GM21723 (cell line): Measurements from ENCODE around the gene TTLL10.
"Not testable (repeated sequence)": the region's sequence is repeated elsewhere in the genome, so short reads cannot be mapped to it uniquely, and the experiment has no call there.

ENCODE experiments used
- ATAC-seq: cut with Tn5 transposase; IDR thresholded peaks from one replicate; pipeline ENCODE4 v1.9.1; 2021; ENCODE audit warnings: mild to moderate bottlenecking, moderate library complexity; ENCODE audit not compliant: unreplicated experiment

Gene TTLL10

DNA sequence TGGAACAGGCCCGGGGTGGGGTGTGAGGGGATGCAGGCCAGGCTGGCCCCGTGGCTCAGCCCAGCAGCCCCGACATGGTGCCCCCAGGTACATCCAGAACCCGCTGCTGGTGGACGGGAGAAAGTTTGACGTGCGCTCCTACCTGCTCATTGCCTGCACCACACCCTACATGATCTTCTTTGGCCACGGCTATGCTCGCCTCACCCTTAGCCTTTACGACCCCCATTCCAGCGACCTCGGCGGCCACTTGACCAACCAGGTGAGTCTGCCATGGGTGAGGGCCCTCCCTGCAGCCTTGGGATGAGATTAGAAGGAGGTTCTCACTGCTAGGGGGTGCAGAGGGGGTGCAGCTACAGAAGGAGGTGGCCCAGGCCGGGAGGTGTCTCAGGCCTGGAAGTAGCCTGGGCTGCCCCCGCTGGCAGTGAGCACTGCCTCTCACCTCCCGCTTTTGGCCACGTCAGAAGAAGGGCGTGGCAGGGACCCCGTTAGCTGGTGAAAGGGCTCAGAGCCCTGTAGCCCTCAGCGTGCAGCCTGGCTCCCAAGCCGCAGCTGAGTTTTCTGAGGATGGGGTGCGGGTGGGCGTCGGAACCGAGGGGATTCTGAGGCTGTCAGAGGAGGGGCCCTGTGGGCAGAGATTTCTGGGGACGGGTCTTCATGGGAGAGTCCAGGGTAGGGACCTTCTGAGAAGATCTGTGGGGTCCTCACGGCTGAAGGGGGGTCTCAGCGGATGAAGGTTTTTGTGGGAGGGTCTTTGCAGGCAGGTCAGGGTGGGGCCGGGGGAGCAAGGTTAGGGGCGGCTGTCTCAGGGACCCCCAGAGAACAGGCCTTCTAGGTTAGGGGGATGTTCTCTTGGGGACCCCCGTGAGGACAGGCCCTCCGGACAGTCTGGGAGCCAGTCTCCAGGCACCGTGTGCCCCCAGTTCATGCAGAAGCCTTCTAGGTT lies 10.4 kb downstream of the TTLL10 start:
- no peak for ATAC-seq

DNA sequence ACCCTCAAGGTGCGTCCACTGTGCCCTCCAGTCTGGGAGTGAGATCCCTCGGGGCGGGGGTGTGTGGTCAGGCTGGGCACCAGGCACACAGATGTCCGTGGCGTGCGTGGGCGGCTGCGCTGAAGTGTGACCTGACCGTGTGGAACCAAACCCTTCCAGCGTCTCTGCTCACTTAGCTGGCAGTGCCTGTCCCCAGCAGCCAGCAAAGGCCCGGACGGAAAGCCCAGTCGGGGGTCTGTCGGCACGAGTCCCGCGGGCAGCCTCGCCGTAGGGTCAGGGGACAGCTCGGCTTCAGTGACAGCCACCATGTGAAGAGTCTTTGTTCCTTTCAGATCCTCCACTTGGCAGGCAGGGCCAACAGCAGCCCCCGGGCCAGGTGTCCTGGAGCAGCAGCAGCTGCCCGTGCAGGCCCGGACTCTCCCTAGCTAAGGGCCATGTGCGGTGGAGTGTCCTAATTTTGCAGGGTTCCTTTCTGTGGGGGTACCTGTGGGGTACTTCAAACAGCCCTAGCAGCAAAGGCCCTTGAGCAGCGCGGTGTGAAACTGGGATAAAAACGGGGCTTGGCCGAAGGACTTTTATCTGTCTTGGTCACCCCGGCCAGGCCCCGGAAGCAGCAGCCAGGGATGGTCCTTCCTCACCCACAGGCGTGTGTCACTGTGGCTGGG lies 11.6 kb downstream of the TTLL10 start:
- ATAC-seq: no peak

DNA sequence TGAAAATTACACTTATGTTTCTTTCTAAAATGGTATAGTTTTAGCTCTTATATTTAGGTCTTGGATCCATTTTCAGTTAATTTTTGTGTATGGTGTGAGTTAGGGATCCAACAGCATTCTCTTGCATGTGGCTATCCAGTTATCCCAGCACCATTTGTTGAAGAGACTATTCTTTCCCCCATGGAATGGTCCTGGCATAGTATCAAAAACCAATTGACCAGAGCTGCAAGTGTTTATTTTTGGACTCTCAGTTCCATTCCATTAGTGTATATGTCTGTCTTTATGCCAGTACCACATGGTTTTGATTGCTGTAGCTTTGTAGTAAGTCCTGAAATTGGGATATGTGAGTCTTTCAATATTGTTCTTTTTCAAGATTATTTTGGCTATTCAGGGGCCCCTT lies 14.3 kb downstream of the TTLL10 start:
- ATAC-seq: no peak

DNA sequence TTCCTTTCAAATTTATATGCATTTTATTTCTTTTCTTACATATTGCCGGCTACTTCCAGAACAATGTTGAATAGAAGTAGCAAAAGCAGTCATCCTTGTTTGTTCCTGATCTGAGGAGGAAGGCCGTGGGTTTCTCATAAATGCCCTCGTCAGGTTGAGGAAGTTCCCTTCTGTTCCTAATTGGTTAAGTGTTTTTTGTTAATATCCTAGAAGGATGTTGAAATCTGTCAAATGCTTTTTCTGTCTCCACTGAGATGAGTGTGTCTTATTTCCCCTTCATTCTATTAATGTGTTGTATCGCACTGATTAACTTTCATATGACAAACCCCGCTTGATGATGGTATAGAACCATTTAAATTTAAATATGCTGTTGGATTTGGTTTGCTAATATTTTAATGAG lies 15.4 kb downstream of the TTLL10 start:
- ATAC-seq: no peak

DNA sequence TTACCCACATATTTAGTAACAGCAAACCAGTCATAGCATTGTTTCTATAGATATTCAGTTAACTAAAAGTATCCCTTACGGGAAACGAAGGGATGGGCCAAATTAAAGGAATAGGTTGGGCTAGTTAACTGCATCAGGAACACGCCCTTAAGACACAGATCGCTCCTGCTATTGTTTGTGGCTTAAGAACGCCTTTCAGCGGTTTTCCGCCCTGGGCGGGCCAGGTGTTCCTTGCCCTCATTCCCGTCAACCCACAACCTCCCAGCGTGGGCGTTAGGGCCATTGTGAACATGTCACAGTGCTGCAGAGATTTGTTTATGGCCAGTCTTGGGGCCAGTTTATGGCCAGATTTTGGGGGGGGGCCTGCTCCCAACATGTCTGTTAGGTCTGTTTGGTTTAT lies 18.1 kb downstream of the TTLL10 start:
- no peak for ATAC-seq

DNA sequence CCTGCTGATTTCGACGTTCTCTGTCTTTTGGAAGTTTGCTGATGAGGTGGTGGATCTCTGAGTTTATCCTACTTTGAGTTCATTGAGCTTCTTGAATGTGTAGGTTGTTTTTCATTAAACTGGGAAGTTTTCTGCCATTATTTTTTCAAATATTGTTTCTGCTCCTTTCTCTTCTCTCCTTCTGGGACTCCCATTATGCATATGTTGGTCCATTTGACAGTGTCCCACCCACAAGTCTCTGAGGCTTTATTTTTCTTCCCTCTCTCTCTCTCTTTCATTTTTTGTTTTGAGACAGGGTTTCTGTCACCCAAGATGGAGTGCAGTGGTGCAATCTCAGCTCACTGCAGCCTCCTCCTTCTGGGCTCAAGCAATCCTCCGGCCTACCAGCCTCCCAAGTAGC lies 21.0 kb downstream of the TTLL10 start:
- no peak for ATAC-seq

DNA sequence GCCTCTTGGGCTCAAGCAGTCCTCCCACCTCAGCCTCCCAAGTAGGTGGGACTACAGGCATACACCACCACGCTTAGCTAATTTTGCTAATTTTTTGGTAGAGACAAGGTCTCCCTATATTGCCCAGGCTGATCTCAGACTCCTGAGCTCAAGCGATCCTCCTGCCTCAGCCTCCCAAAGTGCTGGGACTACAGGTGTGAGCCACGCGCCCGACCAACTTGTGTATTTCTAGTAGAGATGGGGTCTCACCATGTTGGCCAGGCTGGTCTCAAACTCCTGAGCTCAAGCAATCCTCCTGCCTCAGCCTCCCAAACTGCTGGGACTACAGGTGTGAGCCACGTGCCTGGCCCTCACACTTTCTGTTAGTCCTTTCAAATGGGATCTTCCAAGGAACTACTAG lies 22.0 kb downstream of the TTLL10 start:
- ATAC-seq: not testable (repeated sequence)

DNA sequence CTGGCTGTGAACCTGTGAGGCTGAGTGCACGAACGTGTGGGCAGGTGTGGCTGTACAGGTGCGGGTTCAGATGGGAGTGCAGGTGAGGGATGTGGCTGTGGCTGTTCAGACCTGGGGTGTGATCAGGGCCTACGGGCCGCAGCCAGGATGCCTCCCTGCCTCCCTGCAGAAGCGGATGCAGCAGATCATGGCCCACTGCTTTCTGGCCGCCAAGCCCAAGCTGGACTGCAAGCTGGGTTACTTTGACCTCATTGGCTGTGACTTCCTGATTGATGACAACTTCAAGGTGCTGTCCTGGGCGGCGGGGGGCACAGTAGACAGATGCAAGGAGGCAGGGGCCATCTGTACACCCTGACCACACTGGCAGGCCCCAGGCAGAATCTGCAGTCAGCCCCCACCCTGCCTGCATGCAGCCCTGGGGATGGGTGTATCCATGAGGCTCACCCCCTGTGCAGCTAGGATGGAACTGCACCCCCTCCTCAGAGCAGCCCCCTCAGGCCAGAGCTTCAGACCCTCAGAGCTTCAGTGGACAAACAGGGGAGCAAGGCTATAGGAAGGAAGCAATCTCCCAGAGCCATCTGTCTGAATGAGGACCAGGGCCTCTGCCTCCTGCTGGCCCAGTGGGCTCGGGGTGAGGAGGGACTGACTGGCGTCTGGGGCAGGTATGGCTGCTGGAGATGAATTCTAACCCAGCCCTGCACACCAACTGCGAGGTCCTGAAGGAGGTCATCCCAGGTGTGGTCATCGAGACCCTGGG lies 22.9 kb downstream of the TTLL10 start:
- ATAC-seq: no peak

DNA sequence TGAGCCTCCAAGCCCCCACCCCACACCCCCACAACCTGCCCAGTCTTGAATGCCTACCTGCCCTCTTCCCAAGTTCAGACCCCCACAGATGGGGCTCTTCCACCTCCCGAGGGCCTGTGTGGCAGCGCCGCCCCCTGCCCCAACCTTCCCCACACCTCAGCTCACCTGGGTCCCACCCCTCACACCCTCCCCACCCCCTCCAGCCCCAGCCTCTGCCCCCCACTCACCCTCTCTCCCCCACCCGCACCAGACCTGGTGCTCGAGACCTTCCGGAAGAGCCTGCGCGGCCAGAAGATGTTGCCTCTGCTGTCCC lies 23.5 kb downstream of the TTLL10 start:
- ATAC-seq: no peak

DNA sequence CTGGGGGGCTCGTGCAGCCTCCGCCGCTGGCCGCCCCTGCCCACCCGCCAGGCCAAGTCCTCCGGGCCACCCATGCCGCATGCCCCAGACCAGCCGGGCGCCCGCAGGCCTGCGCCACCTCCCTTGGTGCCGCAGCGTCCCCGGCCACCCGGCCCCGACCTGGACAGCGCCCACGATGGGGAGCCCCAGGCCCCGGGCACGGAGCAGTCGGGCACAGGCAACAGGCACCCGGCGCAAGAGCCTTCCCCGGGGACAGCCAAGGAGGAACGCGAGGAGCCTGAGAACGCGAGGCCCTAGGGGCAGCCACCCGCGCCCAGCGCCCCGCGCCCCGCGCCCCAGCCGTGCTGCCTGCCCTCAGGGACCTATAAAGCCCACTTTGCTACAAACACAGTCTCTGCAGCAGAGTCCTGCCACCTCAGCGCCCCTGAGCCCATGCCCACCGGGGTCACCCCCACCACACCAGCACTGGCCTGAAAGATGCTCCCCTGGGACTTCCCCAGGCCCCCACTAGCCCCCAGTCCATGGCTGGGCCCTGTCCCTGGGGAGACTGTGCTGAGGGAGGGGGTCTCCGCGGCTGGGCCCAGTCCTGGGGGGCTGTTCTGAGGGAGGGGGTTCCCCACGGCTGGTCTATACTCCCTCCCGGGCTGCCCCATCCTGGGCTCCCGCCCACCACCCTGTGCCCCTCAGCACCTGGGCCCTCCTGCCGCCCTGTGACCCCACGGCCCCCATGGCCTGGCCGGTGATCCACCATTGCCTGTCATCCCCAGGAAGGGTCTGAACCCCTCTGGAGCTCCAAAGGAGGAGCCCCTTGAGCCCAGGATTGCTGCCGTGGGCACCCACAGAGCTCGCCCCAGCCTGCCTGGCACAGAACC lies 24.1 kb downstream of the TTLL10 start:
- ATAC-seq: no peak

DNA sequence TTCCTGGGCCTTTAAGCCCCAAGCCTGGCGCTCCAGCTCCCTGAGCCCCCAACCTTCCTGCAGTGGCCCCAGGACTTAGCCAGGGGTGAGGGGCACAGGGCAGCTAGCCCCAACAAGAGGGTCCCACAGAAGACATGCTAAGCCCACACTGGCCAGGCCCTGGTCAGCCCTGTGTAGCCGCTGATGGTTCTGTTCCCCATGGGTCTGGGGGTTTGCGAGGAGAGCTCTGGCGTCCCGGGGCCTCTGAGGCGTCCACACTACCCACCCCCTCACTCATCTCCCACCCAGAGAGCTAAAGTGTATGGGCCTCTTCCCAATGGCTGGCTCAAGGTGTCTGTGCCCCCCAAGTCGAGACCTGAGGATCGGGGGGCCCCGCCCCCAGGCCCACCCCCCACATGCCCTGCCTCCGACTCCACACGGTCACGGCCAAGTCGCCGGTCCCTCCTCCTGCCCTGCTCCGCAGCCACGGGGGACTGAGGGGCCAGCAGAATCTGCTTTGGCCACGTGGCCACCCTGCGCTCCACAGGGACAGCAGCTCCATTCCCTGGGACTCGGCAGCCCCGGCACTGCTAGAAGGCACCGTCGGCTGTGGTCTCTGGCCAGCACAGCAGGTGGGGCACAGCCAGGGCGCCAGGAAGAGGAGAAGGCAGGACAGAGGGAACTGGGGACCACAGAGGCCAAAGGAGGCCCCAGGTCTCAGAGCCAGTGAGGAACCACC lies 24.9 kb downstream of the TTLL10 start:
- no peak for ATAC-seq

DNA sequence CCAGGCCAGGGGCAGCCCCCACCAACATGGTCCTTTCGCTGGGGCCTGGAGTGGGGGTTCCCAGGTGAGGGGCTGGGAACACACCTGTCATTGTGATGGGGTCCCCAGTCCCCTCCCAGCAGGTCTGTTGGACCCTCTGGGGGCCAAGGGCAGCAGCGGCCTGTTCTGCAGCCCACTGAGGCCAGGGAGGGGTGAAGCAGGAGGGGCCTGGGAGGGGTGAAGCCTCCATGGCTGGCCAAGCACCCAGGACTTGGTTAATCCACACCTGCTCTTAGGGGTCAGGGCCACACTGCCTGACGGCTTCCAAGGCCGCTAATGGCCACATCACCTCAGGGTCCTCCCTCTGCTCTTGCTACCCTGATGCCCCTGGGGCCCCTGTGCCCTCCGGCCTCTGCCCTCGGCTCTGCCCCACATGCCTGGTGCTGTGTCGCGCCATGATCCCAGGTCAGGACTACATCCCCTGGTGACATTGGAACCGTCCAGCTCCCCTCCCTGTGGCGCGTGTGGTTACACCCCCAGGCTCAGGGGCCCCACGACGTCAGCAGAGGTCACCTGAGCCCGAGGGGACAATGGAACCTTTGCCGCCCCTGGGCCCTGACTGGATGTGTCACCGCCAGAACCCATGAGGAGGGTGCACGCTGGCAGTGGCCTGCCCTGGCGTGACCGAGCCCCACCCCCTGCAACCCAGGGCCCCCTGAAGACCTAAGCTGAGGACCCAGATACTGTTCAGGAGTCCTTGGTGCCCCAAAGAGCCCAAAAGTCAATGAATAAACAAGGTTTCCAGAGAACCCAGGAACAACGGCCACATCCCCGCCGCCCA lies 25.7 kb downstream of the TTLL10 start:
- ATAC-seq: no peak

DNA sequence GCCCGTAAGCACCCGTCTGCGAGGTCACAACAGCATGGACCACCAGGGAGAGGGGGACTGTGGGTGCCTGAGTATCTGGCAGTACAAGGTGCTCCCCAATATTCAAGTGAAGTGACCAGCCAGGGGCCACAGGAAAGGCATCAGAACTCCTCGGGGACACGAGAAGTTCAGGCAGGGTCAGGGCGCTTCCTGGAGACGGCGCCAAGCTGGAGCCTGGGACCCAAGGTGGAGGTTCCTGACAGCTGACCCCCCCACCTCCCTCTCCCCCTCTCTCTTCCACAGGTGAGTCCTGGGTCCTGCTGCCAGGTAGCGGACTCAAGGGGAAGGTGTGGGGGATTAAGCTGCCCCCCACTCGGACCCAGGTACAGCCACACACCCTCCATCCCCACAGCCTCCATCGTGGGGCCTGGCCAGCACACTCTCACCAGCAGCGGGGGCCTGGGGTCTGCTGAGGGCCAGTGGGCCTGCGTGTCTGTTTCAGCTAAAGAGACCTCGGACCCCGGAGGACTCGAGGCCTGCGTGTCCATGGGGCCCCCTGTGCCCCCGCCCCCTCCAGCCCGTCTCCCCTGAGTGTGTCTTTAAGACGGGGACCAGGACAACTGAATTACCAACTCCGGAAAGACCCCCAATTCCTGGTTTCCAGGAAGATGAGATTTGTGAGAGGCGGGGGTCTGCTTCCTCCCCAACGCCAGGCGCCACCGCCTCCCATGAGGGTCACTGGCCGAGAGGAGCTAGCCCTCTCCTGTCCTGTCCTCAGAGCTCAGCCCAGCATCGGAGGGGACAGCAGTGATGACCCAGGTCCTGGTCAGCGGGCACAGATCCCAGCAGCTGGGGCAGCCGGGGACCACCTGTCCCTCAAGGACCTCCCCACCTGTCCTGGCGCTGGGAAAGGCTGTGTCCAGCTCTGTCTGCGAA lies 26.5 kb downstream of the TTLL10 start:
- ATAC-seq: no peak

DNA sequence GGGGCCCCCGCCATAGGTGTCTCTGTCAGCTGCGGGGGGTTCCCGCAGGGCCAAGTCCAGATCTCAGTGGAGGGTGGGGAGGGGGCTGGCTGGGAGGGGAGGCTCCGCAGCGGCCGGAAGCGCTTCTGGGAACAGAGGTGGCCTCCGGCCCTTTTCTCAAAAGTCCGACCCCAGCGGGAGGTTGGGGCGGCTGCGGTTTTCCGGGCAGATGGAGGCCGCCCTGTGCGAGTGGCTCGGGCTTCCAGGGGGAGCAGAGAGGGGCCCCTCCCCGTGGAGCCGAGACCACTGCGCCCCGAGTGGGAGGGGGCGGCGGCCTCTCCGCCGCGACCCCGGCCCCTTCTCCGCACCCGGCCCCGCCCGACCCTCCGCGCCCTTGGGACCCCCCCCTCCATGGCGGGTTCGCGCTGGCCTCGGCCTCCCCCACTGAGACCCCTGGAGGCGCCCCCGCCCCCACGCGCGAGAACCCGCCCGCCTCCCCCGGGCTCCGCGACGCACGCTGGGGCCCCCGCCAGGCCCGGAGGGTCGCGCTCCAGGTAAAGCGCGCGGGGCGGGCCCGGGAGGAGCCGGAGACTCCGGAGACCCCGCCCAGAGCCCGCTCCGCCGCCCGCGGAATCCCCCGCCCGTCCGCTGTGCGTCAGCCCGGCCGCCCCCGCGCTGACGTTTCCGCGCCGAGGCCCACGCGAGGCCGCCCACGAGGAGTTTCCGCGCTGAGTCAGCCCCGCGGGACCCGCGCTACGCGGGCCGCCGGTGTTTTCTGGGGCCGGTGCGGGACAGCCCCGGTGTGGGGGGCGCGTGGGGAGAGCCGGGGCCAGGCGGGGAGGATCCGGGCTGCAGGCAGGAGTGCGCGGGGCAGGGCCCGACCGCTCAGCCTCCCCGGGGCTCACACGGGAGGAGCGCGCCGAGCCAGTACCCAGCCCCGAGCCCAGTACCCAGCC lies 27.5 kb downstream of the TTLL10 start:
- ATAC-seq: no peak

DNA sequence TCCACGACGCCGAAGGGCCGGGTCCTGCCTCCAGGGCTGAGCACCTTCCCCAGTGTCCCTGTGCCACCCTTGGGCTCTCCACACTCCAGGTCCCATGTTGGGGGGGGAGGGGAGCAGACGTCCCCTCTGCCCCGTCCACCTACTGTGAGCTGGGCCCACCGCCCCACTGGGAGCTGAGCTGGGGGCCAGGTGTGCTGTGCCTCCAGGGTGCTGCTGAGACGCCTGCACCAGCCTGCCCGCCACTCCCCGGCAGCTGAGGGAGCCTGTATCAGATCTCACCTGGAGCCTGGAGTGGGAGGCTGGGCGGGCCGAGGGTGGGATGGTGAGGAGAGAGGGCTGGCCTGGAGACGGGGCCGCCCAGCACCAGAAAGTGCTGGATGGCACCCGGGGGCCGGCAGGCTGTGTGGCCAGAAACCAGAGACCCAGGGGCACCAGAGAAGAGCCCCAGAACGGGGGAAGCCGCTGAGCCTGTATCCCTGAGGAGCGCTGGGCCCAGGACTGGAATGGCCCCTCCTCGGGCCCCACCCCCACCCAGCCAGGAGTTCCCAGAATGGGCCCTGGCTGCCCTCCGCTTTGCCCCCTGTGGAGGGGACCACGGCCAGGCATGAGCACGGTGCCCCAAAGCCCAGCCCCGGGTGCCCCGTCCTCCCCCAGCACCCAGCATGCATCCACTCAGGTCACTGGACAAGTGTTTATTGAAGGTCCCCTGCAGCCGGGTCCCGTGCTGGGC lies 29.3 kb downstream of the TTLL10 start:
- ATAC-seq: no peak

DNA sequence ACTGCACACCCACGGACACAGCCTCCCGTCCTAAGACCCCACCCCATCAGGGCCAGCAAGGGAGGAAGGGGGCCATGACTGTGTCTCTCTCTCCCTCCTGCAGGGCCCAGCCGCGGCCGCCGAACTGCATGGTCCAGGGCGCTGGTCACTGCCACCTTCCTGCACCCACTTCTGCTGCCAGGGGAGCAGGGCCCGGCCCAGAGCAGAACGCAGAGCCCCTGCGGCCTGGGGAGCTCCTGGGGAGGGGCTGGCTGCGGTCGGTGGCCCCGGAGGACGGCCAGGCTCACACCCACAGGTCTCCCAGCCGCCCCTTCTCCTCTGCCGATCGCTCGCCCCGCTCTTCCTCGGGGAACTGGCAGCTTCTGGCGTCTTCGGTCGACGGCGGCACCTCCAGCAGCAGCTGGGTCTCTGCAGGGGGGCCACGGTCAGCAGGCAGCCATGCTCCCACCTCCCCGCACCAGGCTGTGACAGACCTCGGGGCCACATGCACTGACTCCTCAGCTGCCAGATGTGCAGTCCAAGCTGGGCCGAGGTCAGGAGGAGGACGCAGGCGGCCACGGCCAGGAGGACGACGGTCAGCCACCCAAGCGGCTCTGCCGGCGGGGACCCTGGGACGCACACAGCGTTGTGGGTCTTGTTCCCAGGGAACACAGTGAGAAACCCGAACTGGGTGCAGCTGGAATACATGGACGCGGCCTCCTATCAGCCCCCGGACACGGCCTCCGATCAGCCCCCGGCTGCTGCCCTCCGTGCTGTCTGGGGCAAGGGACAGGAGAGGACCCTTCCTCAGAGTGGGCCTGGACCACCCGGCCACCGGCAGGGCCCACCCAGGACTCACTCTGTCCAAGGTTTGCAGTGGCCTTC lies 30.1 kb downstream of the TTLL10 start:
- ATAC-seq: no peak
